ENCODE measurements around the gene IQCE.
A peak's percentile ranks its signal among the peaks of the same experiment; 100 is the strongest.
"Not testable (repeated sequence)": the region's sequence is repeated elsewhere in the genome, so short reads cannot be mapped to it uniquely, and the experiment has no call there.

IQCE gene

DNA sequence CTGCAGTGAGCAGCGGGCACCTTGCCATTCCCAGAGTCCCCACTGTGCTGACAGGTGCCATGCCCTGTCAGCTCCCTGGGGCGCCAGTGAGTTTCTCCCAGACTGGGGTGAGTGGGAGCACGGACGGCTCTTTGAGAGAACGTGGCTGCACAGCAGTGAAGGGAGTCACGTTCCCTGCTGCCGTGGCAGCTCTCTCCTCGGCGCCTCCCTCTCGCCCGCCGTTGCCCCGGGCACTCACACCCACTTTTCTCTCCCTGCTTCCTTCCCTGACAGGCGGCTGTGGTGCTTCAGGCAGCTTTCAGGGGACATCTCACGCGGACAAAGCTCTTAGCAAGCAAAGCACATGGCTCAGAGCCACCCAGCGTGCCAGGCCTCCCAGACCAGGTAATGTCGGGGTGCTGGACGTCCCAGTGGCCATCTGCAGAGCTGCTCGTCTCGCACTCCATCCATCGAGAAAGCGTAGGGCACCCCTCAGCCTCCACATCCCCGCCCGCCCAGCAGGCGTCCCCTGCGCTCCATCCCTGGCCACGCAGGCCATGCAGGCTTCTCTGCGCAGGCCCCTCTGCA is 45.9 kb downstream of the IQCE start:
- DNase-seq: no peak

DNA sequence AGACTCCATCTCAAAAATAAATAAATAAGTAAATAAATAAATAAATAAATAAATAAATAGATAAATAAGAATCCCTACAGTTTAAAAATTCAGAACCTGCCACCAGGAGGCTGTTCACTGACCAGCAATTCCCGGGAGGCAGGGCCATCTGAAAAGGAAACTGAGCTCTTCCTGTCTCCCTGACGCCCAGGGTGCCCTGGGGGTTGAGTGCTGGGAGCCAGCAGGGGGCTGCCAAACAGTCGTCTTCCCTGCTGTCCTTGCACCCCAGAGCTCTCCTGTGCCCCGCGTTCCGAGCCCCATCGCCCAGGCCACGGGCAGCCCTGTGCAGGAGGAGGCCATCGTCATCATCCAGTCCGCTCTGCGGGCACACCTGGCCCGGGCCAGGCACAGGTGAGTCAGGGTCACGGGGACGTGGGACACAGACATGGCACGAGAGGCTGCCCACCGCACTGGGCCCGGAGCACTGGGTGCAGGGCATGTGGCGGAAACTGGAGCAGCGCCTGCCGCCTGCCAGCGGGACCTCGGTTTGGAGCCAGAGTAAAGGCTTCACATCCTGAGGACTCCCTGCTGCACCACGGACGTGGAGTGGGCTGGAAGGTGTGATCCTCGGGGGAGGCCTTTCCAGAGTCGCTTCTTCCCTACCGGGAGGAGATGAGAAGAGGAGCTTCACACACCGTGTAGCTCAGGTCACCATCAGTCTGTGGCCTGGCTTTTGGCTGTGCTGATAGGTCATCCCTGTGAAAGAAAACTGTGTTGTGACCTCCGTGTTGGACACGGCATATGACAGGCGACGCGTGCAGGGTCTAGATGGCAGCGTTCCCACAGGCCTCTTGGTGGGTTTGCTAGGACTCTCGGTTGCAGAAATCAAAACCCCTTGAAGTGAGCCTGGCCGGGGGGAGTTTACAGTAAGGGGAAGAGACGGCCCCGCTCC is 47.1 kb downstream of the IQCE start:
- no peak for DNase-seq

DNA sequence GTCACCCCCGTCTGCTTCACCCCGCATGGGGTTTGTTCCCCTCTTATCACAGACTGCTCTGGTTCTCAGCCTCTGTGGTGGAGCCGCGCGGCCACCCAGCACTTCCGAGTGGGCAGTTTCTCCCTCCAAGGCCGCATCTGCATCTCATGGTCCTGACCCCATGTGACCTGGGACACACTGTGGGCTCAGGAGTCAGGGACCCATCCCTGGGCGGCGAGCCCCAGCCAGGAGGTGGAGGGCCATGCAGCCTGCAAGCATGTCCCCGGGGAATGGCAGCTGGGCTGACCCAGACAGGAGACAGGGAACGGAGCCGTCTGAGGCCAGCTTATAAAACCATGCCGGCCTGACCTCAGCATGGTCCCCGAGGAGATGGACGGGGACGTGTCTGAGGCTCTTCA is 47.8 kb downstream of the IQCE start:
- no peak for DNase-seq

DNA sequence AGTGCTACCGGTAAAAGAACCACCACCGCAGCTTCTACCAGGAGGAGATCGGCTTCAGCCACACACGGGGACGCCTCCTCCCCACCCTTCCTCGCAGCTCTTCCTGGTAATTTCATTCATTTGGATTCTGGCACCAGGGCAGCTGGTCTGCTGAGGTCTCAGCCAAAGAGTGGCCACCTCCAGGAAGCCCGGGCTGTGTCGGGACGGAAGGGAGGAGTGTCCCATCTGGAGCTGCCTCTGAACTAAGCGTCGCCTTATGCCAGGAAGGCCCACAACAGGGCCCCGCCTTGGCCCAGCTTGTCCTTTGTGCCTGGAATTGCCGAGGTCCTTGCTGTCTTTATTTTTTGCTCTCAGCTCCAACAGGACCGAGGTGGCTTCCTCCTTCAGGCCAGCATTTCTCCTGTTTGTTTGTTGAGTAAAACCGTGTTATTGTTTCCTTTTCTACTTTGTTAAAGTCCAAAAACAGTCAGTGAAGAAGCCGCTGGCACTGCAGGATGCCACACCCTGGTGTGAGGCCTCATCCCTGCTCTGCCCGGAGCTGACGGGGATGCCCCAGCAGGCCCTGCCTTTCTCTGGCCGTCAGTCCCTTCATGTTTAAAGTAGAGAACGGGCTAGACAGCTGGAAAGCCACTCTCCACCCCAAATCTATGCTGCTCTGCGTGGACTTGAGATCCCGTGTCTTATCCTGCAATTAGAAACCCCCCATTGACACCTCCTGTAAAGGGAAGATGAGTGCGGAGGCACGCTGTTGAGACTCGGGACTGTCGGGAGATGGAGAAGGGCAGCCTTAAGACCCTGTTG is 48.5 kb downstream of the IQCE start:
- DNase-seq: peak; percentile 61 to 66 (median 66)

DNA sequence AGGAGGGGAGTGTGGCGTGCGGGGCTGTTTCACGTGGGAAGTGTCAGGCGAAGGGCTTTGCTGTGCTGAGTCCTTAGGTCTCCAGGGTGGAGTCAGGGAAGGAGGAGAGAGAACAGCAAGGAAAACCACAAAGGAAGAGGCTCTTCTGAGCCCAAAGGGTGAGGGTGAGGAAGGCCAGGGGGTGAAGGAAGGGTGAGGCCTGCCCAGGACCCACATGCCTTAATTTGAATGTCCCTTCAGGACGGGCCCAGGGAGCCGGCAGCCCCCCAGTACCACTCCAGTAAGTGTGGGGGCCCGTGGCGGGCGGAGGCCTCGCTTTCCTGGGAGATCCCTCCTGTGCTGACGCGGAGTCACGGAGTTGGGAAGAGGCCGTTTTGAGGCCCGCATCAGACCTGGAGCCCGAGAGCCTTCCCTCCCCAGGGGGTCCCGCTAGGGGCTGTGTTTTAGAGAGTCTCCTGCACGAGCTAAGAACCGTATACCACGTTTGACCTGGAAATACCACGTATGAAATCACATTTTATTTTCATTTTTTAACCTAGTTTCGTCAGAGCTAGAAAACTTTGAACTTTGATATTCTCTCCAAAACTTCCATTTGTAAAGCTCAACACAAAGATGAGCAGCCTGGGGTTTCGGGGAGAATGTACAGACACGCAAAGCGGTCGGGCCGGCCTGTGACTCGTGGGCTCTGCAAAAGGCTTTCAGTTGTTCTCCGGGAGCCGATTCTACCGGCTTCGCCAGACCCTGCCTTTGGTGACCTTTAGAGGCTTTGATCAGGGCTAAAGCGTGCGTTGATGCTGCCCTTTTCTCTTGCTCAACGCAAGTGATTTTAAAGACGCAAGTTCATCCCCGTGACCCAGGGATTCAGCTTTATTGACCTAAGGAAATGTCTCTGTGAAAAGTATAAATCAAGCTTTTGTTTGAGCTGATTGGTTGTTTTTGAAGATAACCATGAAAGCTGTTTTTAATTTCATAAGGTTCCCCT is 49.4 kb downstream of the IQCE start:
- peak in 2 of 3 donors; percentile 34 to 47 for DNase-seq

DNA sequence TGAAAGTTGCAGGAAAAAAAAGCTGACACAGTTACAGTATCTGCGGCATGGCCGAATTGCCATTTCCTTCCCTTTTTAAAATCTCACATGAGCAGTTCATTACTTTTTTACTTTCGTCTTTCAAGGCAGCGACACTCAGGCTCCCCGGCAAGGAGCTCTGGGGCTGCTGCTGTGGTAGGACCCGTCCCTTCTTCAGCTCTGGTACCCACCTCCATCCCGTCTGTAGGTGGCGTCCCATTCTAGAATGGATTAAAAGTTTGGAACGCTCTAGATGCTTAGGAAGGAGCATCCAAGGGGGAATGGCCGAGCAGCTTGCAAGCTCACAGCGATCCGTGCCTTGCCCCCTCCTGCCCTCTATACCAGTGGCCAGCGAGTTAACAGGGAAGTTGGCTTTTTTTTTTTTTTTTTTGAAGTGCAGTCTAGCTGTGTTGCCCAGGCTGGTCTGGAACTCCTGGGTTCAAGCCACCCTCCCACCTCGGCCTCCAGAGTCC is 50.2 kb downstream of the IQCE start:
- peak; percentile 77 to 87 (median 77) for DNase-seq

DNA sequence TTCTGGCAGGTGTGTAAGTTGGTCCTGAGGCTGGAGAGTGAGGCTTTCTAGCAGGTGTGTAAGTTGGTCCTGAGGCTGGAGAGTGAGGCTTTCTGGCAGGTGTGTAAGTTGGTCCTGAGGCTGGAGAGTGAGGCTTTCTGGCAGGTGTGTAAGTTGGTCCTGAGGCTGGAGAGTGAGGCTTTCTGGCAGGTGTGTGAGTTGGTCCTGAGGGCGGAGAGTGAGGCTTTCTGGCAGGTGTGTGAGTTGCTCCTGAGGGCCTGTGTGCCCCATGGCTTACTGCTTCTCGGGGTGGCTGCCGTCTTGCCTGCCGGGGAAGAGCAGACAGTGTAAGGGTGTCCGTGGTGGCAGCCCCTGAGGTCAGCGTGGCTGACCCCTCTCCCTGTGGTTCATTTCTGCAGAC is 50.9 kb downstream of the IQCE start:
- DNase-seq: not testable (repeated sequence)

DNA sequence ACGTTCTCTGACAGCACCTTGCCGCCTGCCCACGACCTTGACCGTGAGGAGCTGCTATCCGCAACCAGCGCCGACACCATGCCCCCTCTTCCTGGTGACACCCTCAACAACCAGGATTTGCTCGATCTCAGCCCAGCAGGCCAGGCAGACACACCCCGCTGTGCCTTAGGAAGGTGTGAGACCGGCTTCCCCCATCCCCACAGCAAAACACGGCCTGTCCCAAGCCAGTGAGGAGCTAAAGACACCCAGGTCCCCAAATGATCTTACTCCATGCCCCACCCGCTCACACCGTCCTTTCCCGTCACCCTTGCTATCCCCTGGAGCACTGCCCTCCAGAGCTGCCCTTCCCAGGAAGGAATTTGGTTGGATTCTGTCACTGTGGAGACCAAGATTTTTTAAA is 51.7 kb downstream of the IQCE start:
- no peak for DNase-seq

DNA sequence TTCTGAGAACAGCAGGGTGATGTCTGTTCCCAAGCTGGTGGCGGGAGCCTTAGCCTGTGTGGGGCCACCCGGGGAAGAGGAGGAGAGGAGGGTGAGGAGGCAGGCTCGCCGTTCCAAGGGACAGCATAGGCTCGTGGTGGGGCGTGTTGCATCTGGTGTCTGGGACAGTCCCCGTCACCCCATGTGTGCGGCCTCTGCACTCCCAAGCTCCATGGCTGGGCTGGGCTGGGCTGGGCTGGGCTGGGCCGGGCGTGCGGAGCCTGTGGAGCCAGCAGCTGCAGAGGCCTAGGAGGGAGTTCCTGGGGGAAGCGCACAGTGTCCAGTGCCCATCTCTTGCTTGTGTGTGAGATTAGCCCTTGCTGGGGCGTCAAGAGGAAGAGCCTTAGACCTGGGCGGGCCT is 52.1 kb downstream of the IQCE start:
- DNase-seq: no peak

DNA sequence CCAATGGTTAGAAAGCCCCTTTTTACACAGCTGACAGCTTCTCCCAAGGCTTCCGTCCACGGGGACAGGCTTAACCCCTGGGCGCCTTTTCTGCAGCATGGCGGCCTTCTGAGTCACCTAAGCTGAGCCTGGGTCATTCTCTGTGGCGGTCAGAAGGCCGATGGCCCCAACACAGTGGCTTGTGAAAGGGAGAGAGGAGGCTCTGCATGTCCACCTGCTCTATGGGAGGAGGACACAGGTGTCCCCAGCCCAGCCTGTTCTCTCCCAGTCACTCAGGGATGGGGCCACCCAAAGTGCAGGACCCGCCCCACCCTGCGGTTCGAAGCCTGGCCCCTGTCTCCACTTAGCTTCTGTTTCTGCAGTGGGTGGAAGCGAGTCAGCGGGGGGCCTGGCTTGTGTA is 52.6 kb downstream of the IQCE start:
- DNase-seq: peak in 1 of 3 donors; percentile 39

DNA sequence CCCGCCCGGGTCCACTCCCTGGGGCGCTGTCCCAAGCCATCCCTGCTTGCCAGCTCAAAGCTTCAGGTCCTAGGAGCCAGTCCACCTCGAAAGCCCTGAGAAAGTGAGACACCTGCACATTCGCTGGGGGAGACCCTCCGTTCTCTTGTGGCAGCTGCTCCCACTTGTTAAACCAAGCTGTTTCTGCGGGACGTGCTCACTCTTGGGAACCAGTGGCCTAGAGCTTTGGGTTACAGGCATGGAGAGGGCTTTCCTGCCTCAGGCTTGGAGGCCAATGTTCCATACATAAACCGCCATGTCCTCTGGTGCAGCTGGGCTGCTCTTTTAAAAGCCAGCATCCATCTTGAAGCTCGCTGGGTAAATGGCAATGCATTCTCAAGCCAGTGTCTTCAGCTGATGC is 53.1 kb downstream of the IQCE start:
- no peak for DNase-seq

DNA sequence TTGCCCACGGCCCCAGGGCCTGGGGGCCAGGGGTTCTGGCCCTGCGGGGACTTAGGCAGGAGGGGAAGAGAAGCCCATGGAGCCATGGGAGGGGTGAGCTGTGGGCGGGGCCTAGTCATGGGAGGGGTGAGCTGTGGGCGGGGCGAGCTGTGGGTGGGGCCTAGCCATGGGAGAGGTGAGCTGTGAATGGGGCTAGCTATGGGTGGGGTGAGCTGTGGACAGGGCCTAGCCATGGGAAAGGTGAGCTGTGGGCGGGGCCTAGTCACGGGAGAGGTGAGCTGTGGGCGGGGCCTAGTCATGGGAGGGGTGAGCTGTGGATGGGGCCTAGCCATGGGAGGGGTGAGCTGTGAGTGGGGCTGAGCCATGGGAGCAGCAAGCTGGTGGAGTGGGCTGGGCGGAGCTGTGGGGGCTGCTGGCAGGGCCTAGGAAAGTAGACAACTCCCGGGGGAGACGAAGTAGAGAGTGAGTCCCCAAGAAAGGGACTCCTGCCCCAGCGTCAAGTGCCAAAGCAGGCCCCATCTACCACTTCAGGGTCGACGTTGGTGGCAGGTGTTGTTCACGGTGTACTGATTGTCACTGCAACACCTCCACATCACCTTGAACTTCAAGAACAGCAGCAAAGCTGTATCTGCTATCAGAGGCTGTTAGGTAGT is 53.8 kb downstream of the IQCE start:
- no peak for DNase-seq

DNA sequence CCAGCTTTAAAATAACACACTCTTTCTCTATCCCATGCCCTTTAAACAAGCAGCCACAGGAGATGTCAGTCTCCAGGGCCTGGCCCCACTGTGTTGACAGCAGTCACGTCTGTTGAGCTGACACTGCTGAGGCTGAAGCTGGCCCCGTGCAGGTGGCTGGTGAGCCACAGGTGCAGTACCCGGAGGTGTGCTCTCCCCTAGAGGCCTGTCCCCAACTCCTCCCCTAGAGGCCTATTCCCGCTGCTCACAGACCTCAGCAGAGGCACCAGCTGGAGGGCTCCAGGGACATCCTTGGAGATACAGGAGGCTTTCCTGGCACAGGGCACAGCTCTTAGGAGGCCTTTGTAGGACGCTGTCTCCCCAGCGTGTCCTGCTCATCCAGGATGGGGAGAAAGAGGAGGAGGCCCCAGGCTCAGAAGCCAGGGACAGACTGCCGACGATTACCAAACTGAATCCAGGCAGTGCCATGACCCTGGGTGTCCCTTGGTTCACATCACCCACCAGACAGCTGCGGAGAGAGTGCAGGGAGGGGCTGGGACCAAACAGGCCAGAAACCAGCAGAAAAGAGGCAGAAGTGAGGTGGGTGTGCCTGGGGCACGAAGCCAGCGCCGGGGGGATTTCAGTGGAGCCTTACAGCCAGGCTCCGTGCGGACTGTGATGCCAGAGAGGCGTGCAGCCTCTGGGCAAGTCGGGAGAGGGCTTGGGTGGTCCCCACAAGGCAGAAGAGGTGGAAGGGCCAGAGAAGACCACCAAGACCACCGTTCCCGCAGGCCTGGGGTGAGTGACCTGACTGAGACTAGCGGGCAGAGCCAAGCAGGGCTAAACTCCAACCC is 54.5 kb downstream of the IQCE start:
- DNase-seq: no peak

DNA sequence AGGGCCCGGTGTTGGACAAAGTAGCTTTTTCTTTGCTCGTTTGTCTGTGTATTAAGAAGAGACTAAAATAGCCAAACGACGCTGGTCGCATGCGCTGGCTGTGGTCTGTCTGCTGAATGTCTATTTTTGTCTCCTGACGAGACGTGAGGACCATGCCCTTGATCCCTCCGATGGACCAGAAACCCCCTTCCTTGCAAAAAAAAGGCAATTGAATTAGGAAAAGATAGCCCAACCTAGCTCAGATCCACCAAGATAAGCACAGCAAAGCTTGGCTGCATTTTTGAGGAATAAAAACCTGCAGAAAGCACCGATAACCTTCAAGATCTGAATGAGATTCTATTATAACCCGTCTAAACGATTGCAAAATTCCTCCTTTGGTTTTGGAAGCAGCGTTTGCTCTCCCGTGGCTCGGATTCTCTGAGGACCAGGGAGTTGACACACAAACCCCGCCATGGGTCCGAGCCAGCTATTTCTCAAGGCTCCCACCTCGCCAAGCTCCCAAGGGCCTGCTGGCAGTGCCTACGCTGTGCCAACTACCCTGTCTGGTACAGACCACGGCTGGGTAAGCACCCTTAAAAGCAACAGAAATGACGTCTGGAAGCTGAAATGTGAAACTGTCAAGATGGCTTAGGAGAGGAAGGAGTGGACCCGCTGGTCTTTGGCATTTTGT is 55.3 kb downstream of the IQCE start:
- peak; percentile 37 to 59 (median 57) for DNase-seq

DNA sequence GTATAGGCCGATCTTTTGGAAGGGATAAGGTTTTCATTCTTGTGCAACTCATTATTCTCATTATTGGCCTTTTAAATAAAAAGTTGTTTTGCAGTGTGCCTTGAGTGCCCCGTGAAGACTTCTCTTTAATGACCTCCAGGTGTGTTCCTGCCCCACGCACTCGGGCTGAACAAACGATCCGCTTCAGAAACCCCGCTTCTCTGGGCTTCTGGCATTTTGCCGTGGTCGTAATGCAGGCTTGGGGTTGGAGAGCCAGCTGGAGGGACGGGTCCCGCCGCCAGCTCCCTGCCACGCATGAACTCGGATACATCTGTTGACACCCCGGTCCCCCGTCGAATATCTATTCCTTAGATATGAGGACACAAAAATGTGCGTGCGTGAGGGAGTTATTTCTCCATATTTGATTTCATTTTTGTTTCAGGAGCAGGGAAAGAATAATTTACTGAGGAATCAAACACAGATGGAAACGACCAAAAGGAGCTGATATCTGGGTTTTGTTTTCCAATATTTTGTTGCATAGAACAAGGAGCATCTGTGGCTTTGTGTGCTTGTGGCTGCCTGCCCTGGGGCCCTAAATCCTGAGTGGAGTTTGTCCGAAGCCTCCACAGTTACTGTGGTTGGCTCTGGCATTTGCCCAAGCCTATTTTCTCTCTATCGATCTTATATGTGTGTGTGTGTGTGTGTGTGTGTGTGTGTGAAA is 56.0 kb downstream of the IQCE start:
- no peak for DNase-seq

DNA sequence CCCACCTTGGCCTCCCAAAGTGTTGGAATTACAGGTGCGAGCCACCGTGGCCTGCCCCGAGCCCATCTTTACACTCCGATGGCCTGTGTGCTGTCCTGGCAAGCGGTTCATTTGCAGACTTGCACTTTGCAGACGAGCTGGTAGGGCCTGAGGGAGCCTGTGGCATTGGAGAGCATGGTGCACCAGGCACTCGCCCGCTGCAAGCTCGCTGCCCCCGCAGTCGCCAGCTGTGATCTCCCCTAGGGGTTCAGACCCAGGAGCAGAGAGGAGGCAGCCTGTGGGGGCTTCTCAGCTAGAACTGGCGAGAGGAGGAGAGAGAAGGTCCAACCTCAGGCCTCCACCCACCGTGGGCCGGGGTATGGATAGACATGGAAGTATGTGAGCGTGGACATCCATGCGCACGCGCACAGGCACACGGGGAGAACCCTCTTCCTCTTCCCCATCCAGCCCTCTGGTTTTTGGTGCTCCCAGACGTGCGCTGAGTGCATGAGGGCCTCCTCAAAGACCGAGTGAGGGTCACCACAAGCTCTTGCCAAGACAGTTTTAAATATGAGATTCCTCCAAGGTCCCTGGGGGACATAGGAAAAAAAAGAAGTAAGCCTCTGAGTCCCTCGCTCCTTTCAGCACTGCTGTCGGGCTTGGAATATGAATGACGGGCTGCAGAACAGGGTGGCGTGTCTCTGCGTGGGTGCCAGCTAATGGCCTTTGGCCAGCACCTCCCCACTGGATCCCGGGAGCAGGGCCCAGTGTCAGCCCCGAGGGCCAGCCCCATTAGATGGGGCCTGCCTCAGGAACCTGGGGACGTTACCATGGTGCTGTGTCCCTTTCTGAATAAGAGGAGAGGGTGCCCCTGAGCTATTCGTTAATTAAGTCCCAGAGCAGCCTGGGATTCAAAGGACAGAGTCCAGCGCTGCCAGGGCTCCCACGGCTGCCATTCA is 57.9 kb downstream of the IQCE start:
- DNase-seq: no peak

DNA sequence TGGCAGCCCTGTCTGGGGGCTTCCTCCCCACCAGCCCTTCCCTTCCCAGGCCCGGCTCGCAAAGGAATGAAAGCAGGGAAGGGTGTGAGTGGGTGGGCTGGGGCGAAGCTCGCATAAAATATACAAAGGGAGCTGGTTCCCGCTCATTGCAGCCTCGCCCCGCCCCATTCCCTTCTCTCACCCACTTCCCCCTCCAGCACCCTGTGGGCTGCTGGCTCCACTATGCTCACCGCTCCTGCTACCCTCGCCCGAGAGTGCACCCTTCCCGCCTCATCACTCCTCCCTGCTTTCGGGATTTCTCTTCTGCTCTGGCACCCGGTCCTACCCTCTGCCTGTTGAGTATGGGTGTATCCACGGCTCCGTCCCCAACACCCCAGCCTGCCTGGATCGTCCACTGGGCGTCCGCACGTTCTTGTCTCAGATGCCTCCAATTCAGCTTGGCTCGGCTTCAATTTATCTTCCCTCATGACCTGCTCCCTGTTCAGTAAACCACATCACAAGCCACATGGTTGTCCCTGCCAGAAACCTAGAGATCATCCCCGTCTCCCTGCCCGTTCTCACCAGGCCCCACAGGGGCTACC is 58.6 kb downstream of the IQCE start:
- DNase-seq: no peak

DNA sequence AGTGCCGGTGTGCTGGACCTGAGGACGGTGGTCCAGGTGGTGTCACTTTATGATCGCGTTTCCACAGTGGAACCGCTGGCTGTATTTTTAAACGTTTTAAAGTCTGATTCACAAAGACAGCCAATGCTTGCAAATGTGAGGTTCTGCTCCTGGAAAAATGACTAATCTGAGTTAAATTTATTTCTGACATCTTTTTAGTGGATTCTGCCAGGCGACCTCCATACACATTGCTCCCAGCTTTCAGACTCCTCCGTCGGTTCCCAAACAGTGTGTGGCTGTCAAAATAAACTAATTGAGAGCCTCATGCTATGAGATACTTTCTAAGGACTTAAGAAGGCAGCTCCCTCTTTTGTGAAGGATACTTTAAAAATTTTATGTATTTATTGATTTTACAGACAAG is 60.3 kb downstream of the IQCE start:
- DNase-seq: no peak
